DMS79 (cell line): ENCODE data around the gene SLIT3.

Experiments used
- DNase-seq: peaks from one replicate; lab custom pipeline; 2025; lab: John Stamatoyannopoulos, UW

SLIT3 gene

DNA sequence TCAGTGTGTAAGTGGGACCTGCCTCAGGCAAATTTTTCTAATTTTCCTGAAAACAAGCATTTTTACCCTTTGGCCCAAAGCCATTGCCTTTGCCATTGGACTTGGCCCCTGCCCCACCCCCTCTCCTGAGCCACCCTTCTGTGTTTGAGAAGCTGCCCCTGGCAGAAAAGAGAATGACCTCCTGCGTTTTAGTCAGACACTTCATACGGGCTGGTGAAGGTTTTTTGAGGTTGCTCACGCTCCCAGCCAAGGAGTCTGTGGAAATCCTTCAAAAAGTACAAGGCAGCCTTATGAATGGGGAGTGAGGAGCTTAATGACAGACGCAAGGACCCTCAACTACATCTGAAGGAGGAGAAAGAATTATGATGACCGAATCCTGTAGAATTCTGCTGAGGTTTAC, 308.9 kb downstream of the SLIT3 start:
- DNase-seq = peak; percentile 24

- DNase-seq = no peak
Measured at GRCh38 chr5:168991311-168991710, 309.6 kb downstream of the SLIT3 start.

DNA sequence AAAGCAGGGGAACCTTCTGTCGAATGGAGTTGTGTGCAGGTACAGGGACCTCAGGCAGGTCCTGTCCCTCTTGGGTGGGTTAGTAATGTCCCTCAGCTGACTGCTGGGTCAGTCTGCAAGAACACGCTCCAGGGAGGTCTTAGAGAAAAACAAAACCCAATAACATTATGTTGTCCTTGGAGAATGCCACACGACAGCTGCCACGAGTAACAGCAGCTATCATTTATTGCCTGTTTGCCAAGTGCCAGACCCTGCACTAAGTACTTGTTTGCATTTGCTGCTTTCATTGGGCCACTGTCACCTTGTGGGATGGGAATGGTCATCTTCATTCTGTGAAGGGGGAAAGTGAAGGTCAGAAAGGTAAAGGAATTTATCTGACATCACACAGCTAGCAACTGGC, 310.3 kb downstream of the SLIT3 start:
- no peak for DNase-seq

GRCh38 chr5:168989731-168990505, 311.0 kb downstream of the SLIT3 start:
- no peak for DNase-seq

- DNase-seq = no peak
Measured at GRCh38 chr5:168988699-168989098, 312.2 kb downstream of the SLIT3 start.

DNA sequence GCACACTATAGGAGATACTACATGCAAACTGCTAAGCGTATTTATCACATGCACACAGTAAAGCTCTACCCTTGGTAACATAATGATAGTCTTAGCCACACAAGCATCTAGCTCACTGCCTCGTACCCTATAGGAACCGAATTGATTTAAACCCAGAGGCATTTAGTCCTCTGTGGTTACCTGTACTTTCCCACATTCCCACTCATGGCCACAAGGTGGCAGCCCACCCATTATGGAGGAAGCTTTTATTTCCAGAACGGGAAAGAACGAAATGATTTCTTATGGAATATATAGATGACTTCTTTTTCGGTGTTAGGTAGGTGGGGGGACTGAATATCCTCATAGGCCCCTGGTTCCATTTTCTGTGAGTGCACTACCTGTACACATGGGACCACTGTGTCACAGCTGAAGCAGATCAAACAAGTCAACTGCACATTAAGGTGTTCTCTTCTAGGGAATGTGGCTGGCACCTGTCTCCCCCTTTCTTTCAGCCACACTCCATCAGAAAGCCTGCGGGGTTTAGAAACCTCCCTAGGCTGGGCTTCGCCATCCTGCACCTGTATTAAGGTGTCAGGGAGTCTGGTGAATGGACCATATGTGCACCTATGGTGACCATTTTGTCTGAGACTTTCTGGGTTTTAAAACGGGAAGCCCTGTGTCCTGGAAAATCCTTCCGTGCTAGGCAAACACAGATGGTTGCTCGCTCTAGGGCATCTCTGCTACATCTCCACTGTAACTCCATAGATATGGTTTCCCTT, 313.2 kb downstream of the SLIT3 start:
- DNase-seq = no peak

- DNase-seq = no peak
Measured at GRCh38 chr5:168985454-168985853, 315.5 kb downstream of the SLIT3 start.

GRCh38 chr5:168984135-168984675, 316.7 kb downstream of the SLIT3 start:
- DNase-seq = no peak

DNA sequence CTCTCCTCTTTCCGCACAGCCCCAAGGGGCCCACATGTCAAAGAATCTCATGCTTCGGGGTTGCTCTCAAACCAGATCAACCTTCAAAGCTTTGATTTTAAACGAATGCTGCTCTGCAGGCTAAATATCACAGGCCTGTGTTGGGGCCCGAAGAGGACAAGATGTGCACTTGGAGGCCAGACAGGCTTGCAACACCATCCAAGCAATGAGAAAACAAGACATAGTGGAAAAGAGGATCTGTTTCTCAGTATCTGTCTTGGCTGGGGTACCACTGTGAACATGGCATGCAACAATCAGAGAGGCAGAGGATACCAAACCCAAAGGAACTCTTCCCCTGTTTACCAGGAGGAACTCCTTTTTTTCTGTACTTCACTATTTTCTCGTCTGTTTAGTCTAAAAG, 321.8 kb downstream of the SLIT3 start:
- DNase-seq = no peak

- no peak for DNase-seq
Measured at GRCh38 chr5:168978500-168978899, 322.4 kb downstream of the SLIT3 start.

GRCh38 chr5:168978015-168978414, 322.9 kb downstream of the SLIT3 start:
- no peak for DNase-seq

- no peak for DNase-seq
Measured at GRCh38 chr5:168976311-168976970, 324.5 kb downstream of the SLIT3 start.

GRCh38 chr5:168975331-168975730, 325.6 kb downstream of the SLIT3 start:
- no peak for DNase-seq

DNA sequence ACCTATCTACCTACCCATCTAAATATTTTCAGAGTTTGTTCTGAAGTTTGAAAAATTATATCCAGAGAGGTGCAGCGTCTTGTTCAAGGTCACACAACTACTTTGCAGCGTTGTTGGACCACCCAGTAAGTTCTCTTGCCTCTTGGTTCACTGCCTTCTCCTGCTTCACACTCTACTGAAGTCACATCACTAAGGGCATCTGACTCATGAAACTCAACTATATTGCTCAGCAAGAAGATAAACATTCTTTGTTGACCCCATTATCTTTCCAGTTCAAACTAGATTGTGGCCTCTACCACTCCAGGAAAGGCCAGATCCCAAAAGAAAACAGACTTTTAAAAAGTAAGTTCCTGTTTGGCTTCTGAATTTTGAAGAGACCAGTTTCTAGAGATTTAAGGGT, 326.9 kb downstream of the SLIT3 start:
- DNase-seq = no peak

- DNase-seq = no peak
Measured at GRCh38 chr5:168972731-168973130, 328.2 kb downstream of the SLIT3 start.

- no peak for DNase-seq
Measured at GRCh38 chr5:168971100-168971499, 329.8 kb downstream of the SLIT3 start.

DNA sequence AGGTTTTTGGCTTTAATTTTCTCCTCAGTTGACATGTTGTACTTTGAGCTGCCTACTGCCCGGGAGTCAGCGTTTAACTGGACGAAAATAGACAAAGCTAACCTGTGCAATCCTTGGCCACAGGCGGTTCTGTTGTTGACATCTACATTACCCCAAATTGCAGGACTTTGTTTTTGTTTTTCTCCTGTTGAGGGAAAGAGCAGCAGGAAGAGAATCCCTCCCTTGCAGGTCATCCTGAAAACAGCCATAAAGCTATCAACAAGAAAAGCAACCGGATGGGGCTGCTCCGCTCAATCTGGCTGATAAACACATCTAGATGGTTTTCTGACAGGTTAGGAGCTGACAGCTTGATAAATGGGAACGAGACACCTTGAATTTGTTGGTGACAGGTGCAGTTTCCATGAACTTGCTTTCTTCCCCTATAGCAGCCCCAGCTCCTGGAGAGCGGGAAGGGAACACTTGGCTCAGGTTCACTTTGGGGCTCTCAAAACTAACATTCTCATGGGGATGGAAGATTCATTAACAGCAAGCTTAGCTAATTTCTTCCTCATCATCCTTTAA, 331.5 kb downstream of the SLIT3 start:
- DNase-seq = no peak

DNA sequence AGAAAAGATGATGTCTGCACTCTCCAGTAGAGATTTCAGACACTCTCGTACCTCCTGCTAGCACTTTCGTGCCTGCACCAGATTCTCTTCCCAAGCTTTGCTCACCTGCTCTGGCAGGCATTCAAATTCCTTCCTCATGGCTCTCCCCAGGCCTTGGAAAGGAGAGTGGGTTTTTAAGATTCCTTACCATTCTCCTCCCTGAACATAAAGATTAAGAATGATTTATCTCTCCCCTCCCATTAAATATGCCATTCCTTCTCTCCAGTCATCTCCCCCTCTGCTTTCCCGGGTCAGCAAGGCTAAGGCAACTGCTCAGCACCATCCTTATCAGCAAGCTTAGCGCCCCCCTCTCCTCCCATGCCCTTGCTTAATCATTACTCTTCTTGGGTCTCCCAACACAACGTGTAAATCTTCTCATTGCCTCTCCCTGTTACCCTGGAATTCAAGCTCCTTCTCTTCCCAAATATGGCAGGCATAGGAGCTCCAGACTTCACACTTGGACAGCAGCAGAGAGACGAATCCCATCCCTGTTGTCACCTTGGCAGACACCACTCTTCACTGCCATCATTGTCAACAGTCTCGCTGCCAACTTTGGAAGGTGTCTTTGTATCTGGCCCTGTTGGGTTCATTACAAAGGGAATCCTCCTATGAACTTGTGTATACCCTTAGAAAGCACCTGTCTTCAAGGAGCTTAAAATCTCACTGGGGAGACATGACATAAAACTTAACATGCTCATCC, 332.9 kb downstream of the SLIT3 start:
- DNase-seq = no peak

DNA sequence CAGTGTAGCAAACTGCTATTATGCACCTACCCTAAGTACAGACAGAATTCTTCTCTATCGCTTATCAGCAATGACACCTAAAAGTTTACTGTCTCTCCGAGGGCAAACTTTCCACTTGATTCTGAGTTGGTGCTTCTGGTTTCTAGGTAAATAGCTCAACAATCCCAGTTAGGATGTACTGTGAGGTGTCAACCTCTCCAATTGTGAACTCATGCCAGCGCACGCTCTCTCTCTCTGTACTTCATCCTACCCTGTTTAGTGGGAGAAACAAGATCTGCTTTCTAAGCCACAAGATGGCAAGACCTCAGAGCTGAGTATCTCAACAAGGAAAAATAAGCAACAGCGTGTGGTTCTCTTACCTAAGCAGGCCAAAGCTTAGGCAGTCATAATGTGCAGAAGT, 335.3 kb downstream of the SLIT3 start:
- DNase-seq = no peak

GRCh38 chr5:168964182-168964581, 336.8 kb downstream of the SLIT3 start:
- DNase-seq = no peak

DNA sequence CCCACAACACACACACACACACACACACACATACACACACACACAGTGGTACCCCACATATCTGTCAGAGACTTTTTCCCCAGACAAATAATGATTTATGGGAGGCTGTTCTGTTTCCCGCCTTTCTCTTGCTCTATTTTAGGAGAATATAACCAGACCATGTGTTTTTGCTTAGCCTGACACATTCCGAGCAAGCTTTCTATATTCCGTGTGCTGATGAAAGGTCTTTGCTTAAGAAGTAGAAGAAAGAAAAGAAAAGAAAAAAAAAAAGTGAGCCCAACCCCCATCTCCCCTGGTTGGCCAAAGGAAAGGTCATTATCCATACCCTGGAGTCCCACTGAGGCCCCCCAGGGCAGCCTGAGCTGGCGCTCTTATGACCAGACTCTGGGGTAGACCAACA, 338.6 kb downstream of the SLIT3 start:
- no peak for DNase-seq

GRCh38 chr5:168961681-168962080, 339.3 kb downstream of the SLIT3 start:
- no peak for DNase-seq
